HG03378 (cell line): Measurements from ENCODE around the gene KIRREL3.

Experiments used
- ATAC-seq: cut with Tn5 transposase; IDR thresholded peaks from one replicate; pipeline ENCODE4 v1.9.1; 2021; ENCODE audit warnings: mild to moderate bottlenecking, moderate library complexity; ENCODE audit not compliant: unreplicated experiment

The KIRREL3 gene

GRCh38 chr11:126687477-126687876 is 313.1 kb downstream of the KIRREL3 start:
- no peak for ATAC-seq

- no peak for ATAC-seq
These were observed 313.6 kb downstream of the KIRREL3 start for GRCh38 chr11:126686938-126687337.

GRCh38 chr11:126683766-126684728 is 316.5 kb downstream of the KIRREL3 start:
- ATAC-seq, result no peak

- ATAC-seq, result no peak
These were observed 318.0 kb downstream of the KIRREL3 start for GRCh38 chr11:126682590-126682989.

GRCh38 chr11:126680700-126681099 is 319.9 kb downstream of the KIRREL3 start:
- no peak for ATAC-seq

GRCh38 chr11:126680131-126680530 is 320.4 kb downstream of the KIRREL3 start:
- ATAC-seq, result no peak

- ATAC-seq, result no peak
These were observed 321.5 kb downstream of the KIRREL3 start for GRCh38 chr11:126679033-126679432.

- no peak for ATAC-seq
These were observed 324.0 kb downstream of the KIRREL3 start for GRCh38 chr11:126676536-126676935.

GRCh38 chr11:126673319-126673718 is 327.3 kb downstream of the KIRREL3 start:
- no peak for ATAC-seq

GRCh38 chr11:126669416-126669815 is 331.2 kb downstream of the KIRREL3 start:
- no peak for ATAC-seq

- no peak for ATAC-seq
These were observed 335.9 kb downstream of the KIRREL3 start for GRCh38 chr11:126664643-126665042.

GRCh38 chr11:126663749-126664592 is 336.6 kb downstream of the KIRREL3 start:
- no peak for ATAC-seq

GRCh38 chr11:126662035-126662790 is 338.4 kb downstream of the KIRREL3 start:
- no peak for ATAC-seq

- no peak for ATAC-seq
These were observed 339.7 kb downstream of the KIRREL3 start for GRCh38 chr11:126660761-126661425.

- no peak for ATAC-seq
These were observed 340.2 kb downstream of the KIRREL3 start for GRCh38 chr11:126660321-126660720.

- no peak for ATAC-seq
These were observed 342.1 kb downstream of the KIRREL3 start for GRCh38 chr11:126658306-126659056.

- no peak for ATAC-seq
These were observed 344.8 kb downstream of the KIRREL3 start for GRCh38 chr11:126655807-126656128.

- no peak for ATAC-seq
These were observed 345.4 kb downstream of the KIRREL3 start for GRCh38 chr11:126654886-126655806.

GRCh38 chr11:126653040-126653439 is 347.5 kb downstream of the KIRREL3 start:
- no peak for ATAC-seq
